ENCODE measurements around the gene CDK8.

CDK8 gene

GRCh38 chr13:26372747-26373146 is 118.8 kb downstream of the CDK8 start:
- TF ChIP-seq FOXP2 (optimal IDR thresholded peaks at IDR 0.05; ENCODE audit: borderline replicate concordance, extremely low read depth, extremely low read length, insufficient read depth) (no peak), POLR2AphosphoS5 (IDR thresholded peaks at IDR 0.05; ENCODE audit: low read depth, low read length) (no peak), REST (IDR thresholded peaks at IDR 0.05; ENCODE audit: insufficient read depth in 1 of 2, low read depth in 2 of 2, low read length in 2 of 2) (no peak), SIN3A (IDR thresholded peaks at IDR 0.05; ENCODE audit: borderline replicate concordance, insufficient read depth, low read length) (no peak), TAF1 (IDR thresholded peaks at IDR 0.05; ENCODE audit: borderline replicate concordance, insufficient read depth, low read length) (no peak)

- TF ChIP-seq REST (IDR thresholded peaks at IDR 0.05; ENCODE audit: insufficient read depth in 1 of 2, low read depth in 2 of 2, low read length in 2 of 2): no peak
- no peak for TF ChIP-seq POLR2AphosphoS5 (IDR thresholded peaks at IDR 0.05; ENCODE audit: low read depth, low read length)
- TF ChIP-seq SIN3A (IDR thresholded peaks at IDR 0.05; ENCODE audit: borderline replicate concordance, insufficient read depth, low read length): no peak
- no peak for TF ChIP-seq TAF1 (IDR thresholded peaks at IDR 0.05; ENCODE audit: borderline replicate concordance, insufficient read depth, low read length)
- no peak for TF ChIP-seq FOXP2 (optimal IDR thresholded peaks at IDR 0.05; ENCODE audit: borderline replicate concordance, extremely low read depth, extremely low read length, insufficient read depth)
Measured at GRCh38 chr13:26376430-26376829, 122.5 kb downstream of the CDK8 start.

- TF ChIP-seq TAF1 (IDR thresholded peaks at IDR 0.05; ENCODE audit: borderline replicate concordance, insufficient read depth, low read length) (no peak), FOXP2 (optimal IDR thresholded peaks at IDR 0.05; ENCODE audit: borderline replicate concordance, extremely low read depth, extremely low read length, insufficient read depth) (no peak), REST (IDR thresholded peaks at IDR 0.05; ENCODE audit: insufficient read depth in 1 of 2, low read depth in 2 of 2, low read length in 2 of 2) (no peak), POLR2AphosphoS5 (IDR thresholded peaks at IDR 0.05; ENCODE audit: low read depth, low read length) (no peak), SIN3A (IDR thresholded peaks at IDR 0.05; ENCODE audit: borderline replicate concordance, insufficient read depth, low read length) (no peak)
Measured at GRCh38 chr13:26377038-26377437, 123.1 kb downstream of the CDK8 start.

GRCh38 chr13:26378116-26378515 is 124.2 kb downstream of the CDK8 start:
- TF ChIP-seq POLR2AphosphoS5 (IDR thresholded peaks at IDR 0.05; ENCODE audit: low read depth, low read length): no peak
- TF ChIP-seq FOXP2 (optimal IDR thresholded peaks at IDR 0.05; ENCODE audit: borderline replicate concordance, extremely low read depth, extremely low read length, insufficient read depth): no peak
- TF ChIP-seq TAF1 (IDR thresholded peaks at IDR 0.05; ENCODE audit: borderline replicate concordance, insufficient read depth, low read length): no peak
- TF ChIP-seq REST (IDR thresholded peaks at IDR 0.05; ENCODE audit: insufficient read depth in 1 of 2, low read depth in 2 of 2, low read length in 2 of 2): no peak

GRCh38 chr13:26379831-26380230 is 125.9 kb downstream of the CDK8 start:
- TF ChIP-seq REST (IDR thresholded peaks at IDR 0.05; ENCODE audit: insufficient read depth in 1 of 2, low read depth in 2 of 2, low read length in 2 of 2): no peak
- no peak for TF ChIP-seq SIN3A (IDR thresholded peaks at IDR 0.05; ENCODE audit: borderline replicate concordance, insufficient read depth, low read length)
- no peak for TF ChIP-seq FOXP2 (optimal IDR thresholded peaks at IDR 0.05; ENCODE audit: borderline replicate concordance, extremely low read depth, extremely low read length, insufficient read depth)
